Islet precursor cell (in vitro differentiated cells): ENCODE data around the gene GNMT.
A peak's percentile ranks its signal among the peaks of the same experiment; 100 is the strongest.
"Not testable (repeated sequence)": the region's sequence is repeated elsewhere in the genome, so short reads cannot be mapped to it uniquely, and the experiment has no call there.

ENCODE experiments used
- DNase-seq: peaks from one replicate; pipeline ENCODE4 v3.0.0-alpha.2; 2018

Gene GNMT

DNA sequence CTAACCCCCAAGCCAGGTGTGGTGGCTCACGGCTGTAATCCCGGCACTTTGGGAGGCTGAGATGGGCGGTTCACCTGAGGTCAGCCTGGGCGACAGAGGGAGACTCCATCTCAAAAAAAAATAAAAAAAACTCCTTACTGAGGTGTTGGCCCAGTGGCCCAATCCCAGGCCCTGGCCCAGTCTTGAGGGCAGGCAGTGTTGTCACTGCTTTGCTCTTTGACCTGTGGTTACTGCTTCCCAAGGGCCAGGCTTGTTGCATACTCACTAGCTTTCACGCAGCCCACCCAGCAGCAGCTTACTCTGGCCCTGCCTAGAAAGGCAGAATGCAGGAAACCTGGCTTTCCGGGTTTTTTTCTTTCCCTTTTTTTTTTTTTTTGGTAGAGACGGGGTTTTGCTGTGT lies 18.1 kb upstream of the GNMT start:
- no peak for DNase-seq

DNA sequence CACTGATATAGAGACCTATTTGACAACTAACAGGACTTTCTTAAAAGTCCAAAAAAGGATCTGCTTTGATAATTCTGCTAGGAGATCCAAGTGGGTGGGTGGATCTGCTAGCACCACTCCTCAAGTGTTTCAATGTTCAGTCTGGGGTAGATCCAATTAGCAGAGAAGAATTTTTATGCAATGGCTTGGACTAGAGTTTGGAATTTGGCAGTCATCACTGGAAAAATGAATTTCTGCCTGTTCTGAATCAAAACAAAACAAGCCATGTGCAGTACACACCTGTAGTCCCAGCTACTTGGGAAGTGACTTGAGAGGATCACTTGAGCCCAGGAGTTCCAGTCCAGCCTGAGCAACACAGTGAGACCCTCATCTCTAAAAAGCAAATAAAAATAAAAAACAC lies 12.6 kb upstream of the GNMT start:
- DNase-seq: no peak

DNA sequence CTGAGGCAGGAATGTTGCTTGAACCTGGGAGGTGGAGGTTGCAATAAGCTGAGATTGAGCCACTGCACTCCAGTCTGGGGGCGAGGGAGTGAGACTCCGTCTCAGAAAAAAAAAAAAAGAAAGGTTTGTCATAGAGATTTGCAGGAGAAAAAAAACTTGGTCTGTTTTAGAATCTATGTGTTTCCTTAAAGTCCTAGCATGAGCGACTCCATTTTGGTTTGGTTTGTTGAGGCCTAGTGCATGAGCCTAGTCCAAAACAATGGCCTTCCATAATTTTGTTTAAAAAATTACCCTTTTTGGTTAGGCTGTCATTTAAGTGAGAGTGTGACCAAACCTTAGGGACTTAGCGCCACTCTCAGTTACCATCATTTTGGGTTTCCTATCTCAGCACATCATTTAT lies 8.2 kb upstream of the GNMT start:
- DNase-seq: no peak

DNA sequence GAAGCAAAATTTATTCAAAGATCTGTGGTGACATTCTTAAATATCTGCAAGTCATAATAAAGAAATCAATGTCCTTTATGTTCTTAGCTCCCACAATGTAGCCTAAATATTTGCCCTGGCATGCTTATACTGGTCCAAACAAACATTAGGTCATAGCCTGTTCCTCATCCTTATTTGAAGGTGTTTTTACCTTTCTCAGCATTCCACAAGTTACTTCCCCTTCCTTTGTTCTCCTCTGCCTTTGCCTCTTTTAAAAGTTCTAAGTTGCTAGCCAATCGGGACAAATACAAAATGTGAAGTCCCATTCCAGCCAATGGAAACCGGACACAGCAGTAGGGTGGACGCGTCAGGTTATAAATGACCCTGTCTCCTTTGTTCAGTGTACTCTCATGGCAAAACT lies 6.1 kb upstream of the GNMT start:
- DNase-seq: not testable (repeated sequence)

DNA sequence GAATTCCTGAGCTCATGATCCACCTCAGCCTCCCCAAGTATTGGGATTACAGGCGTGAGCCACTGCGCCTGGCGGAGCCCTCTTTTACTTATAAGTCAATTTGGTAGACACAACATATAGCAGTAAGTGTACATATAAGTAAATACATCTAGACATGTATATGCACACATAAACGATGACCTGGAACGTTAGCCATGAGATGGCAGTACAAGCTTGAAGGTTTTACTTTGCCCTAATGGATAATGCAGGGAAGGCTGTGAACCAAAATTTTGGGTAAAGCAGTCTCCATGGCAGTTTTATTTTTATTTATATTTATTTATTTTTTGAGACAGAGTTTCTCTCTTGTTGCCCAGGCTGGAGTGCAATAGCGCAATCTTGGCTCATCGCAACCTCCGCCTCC lies 2.4 kb upstream of the GNMT start:
- no peak for DNase-seq

DNA sequence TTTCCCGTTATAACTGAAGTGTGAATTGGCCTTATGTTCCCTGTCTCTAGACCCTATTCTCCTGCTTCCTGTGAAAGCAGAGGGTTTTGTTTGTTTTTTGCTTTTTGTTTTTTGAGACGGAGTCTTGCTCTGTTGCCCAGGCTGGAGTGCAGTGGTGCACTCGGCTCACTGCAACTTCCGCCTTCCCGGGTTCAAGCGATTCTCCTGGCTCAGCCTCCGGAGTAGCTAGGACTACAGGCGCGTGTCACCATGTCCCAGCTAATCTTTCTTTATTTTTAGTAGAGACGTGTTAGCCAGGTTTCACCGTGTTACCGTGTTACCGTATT lies 674 bp upstream of the GNMT start:
- DNase-seq: no peak

DNA sequence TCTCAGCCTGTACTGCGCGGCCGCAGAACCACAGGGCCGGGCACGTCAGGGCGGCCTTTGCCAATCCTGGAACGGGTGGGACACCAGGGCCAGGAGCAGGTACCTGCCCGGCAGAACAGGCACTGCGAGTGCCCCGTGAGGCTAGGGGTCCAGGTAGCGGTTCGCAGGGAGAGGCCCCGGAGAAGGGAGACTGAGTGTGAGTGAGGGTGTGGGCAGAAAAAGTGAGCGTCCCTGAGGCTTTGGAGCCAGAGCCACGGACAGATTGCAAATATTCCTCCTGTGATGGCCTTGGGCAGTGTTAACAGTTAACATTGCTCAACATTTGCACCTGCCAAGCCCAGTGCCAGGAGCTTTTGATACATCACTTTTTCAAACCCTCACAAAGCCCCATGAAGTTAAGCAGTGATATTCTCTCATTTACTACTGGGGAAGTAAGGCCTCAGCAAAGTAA lies 491 bp downstream of the GNMT start:
- no peak for DNase-seq

DNA sequence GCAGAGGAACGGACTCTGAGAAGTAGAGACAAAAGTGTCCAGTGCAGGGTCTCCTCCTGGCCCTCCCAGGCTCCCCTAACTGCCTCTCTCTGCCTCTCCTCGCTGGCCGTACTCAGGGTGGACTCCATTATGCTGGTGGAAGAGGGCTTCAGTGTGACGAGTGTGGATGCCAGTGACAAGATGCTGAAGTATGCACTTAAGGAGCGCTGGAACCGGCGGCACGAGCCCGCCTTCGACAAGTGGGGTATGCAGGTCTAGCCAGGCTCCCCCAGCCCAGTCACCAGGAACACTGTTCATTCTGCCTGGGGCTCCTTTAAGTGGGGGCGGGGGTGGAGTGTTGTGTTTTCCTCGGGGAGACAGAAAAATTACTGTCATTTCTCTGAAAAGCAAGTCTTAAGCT lies 1.5 kb downstream of the GNMT start:
- DNase-seq: no peak

DNA sequence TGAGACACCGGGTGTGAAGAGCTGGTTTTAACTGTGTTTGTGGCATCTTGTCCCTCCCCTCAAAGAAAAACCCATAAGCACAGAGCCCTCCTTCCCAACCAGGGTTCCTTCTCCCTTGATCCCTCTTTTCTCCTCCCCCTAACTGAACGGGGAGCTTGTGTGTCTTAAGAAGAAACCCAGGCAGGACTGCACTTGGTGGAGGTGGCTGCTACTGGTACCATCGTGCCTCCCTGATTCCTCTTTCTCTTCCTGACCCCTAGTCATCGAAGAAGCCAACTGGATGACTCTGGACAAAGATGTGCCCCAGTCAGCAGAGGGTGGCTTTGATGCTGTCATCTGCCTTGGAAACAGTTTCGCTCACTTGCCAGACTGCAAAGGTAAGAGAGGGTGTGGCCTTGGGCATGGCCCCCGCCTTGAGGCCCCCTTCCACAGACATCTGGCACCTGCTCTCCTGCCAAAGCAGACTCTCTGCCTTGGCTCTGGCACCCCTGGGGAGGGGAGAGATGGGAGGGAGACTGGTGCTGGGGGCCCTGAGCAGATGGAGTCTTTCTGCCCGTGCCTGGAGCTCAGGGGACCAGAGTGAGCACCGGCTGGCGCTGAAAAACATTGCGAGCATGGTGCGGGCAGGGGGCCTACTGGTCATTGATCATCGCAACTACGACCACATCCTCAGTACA lies 2.1 kb downstream of the GNMT start:
- DNase-seq: no peak

DNA sequence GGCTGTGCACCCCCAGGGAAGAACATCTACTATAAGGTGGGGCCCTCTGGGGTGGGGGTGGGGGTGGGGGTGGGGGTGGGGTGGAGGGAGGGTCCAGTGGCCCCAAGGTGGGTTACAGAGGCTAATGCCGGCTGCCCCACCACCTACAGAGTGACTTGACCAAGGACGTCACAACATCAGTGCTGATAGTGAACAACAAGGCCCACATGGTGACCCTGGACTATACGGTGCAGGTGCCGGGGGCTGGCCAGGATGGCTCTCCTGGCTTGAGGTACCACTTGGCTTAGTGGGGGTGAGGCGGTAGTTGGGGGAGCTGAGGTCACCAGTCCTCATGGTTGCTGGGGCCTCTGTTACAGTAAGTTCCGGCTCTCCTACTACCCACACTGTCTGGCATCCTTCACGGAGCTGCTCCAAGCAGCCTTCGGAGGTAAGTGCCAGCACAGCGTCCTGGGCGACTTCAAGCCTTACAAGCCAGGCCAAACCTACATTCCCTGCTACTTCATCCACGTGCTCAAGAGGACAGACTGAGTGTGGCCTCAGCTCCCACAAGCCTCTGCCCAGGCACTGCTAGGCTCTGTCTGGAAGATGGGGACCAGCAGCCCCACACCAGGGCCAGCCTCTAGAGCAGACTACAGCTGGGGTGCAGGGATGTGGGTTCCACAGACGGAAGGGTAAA lies 2.8 kb downstream of the GNMT start:
- no peak for DNase-seq

DNA sequence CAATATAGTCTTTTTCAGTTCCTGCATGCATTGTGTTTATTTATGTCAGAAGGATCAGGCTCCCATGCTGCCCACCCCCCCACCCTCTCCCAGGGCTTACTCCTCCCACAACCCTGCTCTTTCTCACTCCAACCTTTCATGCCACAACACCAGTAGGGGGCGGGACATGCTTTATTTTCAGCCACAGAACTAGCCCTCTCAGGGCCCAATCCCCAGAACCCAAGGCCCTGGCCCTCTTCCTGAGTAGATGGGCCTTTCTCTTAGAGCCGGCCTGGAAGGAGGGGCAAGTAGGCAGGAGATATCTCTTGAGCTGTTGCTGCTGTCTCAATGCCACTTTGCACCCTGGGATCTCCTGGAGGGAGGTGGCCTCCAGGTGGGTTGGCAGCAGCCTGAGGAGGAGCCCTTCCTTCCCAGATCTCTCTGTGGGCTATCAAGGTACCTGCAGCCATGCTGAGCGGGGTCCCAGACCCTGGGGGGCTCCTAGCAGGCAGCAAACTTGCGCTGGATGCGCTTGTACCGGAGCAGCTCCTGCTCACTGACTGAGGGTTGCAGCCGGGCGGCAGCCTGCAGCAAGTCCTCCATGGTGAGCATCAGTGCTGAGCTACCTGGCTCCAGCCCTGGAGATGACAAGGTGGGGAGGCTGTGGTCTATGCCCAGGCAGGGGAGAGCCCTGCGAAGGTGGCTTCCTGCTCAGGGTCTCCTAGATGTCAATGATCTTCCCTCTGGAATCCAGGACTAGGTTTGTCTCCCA lies 3.5 kb downstream of the GNMT start:
- DNase-seq: peak; percentile 90

DNA sequence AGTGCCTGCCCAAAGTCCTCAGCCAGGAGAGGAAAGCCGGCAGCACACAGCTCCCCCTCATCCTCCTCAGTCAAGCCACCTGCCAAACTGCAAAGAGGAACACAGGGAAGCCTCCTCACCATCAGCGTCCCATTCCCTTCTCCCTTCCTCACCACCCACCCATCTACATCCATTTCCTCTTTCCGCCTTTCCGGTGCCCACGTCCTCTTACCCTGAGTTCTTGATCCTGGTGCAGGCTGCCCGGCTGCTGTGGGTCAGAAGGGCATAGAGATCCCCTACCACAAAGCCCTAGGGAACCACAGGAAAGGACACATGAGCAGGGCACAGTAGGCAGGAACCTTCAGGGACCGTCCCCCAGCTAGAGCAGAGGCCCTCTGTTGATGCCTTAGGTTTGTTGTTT lies 6.0 kb downstream of the GNMT start:
- no peak for DNase-seq

DNA sequence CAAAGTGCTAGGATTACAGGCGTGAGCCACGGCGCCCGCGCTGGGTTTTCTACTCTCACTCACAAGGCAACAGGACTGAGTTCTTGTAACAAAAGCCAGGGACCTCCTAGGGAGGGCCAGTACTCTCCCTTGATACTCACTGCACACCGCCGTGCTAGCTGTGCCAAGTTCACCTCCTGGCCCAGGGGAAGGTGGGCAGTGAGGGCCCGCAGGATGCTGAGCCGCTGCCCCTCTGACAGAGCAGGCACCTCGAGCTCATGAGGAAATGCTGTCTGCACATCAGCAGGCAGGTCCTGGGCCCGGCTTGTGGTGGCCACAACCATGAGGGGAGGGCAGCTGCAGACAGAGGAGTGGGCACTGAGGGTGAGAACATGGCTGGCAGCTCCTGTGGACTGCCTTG lies 6.7 kb downstream of the GNMT start:
- DNase-seq: no peak

DNA sequence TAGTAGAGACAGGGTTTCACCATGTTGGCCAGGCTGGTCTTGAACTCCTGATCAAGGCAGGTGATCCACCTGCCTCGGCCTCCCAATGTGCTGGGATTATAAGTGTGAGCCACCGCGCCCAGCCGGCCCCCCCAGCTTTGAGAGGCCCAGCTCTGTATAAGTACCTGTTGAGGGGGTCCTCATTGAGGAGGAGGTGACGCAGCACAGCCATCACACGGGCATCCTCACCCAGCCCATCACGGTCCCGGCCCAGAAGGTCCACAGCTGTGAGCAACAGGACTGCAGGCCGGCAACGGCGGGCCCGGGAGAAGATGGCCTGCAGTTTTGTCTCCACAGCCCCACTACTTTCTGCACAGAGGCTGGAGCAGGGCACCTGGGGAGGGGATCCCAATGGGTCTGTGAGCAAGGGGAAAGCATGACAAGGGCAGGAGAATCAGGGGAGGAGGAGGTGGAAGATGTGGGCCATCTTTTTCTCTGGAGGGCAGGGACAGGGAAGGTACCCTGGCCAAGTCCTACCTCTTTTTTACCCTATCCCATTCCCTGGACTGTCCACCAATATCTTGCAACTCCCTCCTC lies 7.7 kb downstream of the GNMT start:
- no peak for DNase-seq

DNA sequence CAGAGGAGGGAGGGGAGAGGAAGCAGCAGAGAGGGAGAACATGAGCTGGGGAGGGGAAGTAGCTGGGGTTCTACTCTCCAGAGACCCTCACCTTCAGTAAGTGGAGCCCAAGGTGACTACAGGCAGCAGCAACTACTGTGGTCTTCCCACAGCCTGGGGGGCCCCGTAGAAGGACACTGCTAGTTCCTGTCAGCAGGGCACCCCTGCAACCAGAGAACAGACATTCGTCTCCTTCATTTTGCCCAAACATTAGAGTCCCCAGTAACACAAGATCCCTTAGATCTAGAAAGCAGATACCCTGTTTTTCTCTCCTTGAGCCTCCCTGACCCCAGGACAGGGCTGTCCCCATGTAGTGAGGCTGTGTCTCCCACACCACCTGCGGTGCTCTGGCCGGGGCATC lies 8.2 kb downstream of the GNMT start:
- no peak for DNase-seq

DNA sequence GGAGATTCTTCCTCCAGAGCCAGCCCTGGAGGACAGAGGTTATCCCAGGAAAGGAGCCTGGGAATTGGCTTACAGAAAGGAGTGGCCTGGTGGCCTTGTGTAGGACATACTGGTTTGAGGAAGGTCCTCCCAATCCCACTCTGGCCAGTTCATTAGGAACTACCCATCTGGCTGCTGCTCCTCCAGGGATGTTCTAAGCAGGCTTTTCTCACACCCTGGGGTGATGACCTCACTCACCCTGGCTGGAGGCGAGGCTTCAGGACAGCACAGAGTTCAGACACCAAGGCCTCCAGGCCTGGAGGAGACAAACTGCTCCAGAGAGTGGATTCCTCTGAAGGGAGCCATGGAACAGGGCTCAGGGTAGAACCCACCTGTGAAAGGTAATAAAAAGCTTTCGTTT lies 8.9 kb downstream of the GNMT start:
- DNase-seq: no peak

DNA sequence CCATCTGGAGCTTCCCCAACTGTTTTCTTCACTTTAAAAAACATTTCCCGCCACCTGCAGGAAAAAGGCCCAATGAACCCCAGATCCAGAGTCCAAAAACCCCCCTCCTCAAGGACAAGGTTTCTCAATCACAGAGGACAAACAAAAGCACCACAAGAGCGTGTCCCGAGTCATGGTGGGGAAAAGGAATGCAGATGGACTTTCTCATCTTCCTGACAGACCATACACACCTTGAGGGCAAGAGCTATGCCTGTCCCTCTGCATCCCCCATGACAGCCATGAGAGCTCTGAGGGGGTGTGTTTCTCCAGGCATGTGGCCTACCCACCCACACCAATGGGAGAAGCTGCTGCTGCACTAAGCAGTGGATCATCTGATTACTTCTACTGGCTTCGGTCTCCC lies 9.4 kb downstream of the GNMT start:
- no peak for DNase-seq

DNA sequence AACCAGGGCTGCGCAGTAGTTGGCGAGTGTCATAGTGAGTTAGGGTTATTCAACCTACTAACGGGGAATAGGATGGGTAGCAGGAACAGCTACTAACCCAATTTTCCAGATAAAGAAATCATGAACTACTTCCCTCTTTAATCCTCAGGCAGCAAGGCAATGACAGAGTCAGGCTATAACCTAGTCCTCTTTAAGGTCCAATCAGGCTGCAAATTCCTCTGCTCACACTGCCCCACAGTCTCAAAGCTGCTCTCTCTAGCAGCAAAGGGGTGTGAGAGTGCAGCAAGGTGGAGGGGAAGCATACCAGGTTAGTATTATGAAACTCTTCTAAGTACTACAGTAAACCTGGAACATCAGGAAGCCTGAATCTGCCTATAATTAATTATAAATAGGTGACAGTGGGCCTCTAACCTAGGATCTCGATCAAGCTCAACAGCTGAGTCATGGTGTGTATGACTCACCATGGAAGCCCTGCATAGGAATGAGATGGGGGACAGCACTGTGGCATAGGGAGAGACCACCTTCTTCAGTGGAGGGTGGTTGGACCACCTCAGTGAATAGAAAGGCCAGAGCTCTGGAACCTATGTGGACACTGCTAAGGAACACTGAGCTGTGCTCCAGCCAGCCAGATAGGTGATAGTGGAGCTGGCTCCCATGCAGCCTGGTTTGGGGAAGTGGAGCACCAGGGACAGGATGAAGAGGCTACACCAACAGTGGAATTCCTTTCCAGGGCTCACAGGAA lies 10.5 kb downstream of the GNMT start:
- peak; percentile 68 for DNase-seq

DNA sequence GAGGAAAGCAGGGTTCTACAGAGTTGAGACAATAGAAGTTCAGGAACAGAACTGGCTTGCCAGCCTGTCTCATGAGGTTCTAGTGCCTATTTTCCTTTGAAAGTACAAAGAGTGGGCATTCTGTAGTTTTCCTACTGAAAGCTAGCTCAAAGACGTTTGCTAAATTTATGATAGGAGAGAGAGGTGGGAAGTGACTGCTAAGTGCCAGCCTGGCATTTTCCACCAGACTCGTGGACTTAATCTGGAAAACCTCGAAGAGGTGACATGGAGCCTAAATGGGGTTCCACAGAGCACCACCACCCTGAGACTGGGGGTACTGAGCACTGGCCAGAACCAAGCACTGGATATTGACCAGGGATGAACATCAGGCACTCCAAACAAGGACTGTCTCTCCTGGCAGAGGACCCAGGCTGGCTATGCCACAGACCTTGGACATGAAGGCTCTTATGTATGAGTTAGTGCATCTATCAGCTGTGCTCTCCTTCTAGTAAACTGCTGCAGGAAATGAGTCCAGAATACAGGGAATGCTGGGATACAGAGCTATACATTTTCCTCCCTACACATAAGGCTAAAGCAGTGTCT lies 11.3 kb downstream of the GNMT start:
- no peak for DNase-seq

DNA sequence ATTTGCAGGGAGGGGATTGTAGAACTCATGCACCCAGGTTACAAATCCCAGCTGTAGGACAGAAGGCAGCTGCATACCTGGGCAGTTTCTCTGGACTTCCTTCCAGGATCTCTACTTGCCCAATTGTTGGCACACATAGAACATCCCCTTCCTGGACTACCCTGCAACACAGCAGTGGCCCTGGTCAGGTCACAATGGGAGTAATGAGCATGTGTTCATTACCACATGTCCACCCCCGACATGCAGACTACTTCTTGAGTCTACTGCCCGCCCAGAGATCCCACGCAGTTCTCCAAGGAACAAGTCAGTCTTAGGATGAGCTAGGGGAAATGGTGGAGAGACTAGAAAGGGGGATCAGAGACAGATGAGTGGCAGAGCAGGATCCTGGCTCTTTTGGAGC lies 13.4 kb downstream of the GNMT start:
- DNase-seq: no peak

DNA sequence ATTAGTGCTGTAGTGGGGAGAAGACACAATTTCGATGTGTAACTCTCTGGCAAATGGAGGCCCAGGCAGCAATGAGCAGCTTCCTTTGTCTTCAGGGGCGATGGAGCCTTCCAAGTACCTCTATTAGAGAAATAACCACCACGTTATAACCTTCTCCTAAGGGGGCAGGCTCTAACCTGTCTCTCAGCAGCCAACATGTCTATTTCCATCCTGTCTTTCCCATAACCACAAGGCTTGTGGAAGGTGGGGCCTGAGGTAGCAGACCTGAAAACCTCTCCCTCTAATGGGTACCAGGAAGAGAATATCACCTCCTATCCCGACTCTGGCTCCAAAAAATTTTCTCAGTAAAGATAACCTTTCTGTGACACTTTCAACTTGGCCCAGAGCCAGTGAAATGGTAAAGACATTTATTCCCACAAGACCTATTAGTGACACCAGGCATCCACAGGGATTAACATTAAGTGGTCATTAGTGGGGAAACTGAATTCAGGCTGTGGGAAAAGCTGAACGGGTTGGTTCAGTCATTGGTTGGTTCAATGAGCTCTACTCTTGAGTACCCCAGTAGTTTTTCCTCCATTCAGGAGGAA lies 14.5 kb downstream of the GNMT start:
- no peak for DNase-seq

DNA sequence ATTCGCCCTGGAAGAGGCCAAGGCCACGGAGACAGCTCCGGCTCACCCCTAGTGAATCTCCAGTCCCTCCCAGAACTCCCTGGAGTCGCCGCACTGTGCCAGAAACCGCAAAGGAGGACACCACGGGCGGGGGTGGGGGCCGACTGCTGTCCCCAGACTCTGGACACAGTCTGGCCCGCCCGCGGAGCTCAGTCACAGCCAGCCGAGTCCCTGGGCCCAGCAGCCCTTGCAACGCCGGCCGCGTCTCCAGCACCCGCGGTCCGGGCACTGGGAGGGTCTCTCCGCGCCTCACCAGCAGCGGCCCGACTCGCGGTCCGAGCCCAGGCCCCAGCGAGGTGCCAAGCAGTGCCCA lies 17.9 kb downstream of the GNMT start:
- peak; percentile 77 for DNase-seq
